Liver (tissue), 3 donors: ENCODE data around the gene BNIP1.

Experiments
- EGR1 ChIP-seq, 2 donors: IDR thresholded peaks; 2 replicates each; pipeline ENCODE4 v1.6.1; 2016 to 2018; ENCODE audit warnings: antibody characterized with exemption in 2 of 2, low read depth in 2 of 2
- FOXA1 ChIP-seq: IDR thresholded peaks from 2 replicates; pipeline ENCODE4 v1.6.1; 2016; ENCODE audit warnings: antibody characterized with exemption
- GABPA ChIP-seq, 2 donors: IDR thresholded peaks in 1 of 2; conservative IDR thresholded peaks in 1 of 2; 2 replicates each; pipeline ENCODE4 v1.6.1; 2016; ENCODE audit warnings: antibody characterized with exemption in 2 of 2, mild to moderate bottlenecking in 1 of 2, moderate library complexity in 1 of 2
- JUND ChIP-seq, 2 donors: IDR thresholded peaks; 2 replicates each; pipeline ENCODE4 v1.6.1; 2016; ENCODE audit warnings: antibody characterized with exemption in 2 of 2
- RAD21 ChIP-seq, 2 donors: IDR thresholded peaks; 2 replicates each; pipeline ENCODE4 v1.6.1; 2016; ENCODE audit warnings: antibody characterized with exemption in 2 of 2, mild to moderate bottlenecking in 2 of 2
- SP1 ChIP-seq: IDR thresholded peaks from 2 replicates; pipeline ENCODE4 v1.6.1; 2018; ENCODE audit warnings: antibody characterized with exemption, mild to moderate bottlenecking
- TAF1 ChIP-seq: conservative IDR thresholded peaks from 2 replicates; pipeline ENCODE4 v1.6.1; 2016; ENCODE audit warnings: antibody characterized with exemption, mild to moderate bottlenecking
- YY1 ChIP-seq: IDR thresholded peaks from 2 replicates; pipeline ENCODE4 v1.6.1; 2016; ENCODE audit warnings: antibody characterized with exemption, mild to moderate bottlenecking
- TF ChIP-seq, protein P1 (sequence below): fragments of 150-350 bp; IDR thresholded peaks from 2 replicates; pipeline ENCODE4 v1.5.1; 2017; ENCODE audit warnings: improper control_type of control experiment, low read depth, low read length; ENCODE audit not compliant: missing input control
- TF ChIP-seq, protein P2 (sequence below): IDR thresholded peaks from 2 replicates; pipeline ENCODE4 v1.6.1; 2016; ENCODE audit warnings: antibody characterized with exemption, mild to moderate bottlenecking
- TF ChIP-seq, protein P3 (sequence below): IDR thresholded peaks from 2 replicates; pipeline ENCODE4 v1.6.1; 2016; ENCODE audit warnings: antibody characterized with exemption
- TF ChIP-seq, protein P4 (sequence below): IDR thresholded peaks from 2 replicates; pipeline ENCODE4 v1.6.1; 2016; ENCODE audit warnings: antibody characterized with exemption
- donor health status: healthy.
- donor health status: healthy.

DNA sequence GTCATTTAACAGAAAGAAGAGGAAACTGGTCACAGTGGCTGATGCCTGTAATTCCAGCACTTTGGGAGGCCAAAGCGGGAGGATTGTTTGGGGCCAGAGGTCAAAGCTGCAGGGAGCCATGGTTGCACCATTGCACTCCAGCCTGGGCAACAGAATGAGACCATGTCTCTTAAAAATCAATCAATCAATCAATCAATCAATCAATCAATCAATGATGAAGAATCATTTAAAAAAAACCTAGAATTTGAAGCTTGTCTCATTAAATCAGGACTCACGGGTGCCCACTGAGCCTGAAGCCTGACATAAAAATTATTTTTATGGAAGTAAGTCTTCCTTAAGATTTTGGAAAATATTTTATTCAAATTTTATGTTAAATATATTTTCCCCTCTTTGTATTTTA is 43.9 kb downstream of the BNIP1 start:
- TF ChIP-seq, protein P1, sequence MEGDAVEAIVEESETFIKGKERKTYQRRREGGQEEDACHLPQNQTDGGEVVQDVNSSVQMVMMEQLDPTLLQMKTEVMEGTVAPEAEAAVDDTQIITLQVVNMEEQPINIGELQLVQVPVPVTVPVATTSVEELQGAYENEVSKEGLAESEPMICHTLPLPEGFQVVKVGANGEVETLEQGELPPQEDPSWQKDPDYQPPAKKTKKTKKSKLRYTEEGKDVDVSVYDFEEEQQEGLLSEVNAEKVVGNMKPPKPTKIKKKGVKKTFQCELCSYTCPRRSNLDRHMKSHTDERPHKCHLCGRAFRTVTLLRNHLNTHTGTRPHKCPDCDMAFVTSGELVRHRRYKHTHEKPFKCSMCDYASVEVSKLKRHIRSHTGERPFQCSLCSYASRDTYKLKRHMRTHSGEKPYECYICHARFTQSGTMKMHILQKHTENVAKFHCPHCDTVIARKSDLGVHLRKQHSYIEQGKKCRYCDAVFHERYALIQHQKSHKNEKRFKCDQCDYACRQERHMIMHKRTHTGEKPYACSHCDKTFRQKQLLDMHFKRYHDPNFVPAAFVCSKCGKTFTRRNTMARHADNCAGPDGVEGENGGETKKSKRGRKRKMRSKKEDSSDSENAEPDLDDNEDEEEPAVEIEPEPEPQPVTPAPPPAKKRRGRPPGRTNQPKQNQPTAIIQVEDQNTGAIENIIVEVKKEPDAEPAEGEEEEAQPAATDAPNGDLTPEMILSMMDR: no peak
- TF ChIP-seq, protein P2, sequence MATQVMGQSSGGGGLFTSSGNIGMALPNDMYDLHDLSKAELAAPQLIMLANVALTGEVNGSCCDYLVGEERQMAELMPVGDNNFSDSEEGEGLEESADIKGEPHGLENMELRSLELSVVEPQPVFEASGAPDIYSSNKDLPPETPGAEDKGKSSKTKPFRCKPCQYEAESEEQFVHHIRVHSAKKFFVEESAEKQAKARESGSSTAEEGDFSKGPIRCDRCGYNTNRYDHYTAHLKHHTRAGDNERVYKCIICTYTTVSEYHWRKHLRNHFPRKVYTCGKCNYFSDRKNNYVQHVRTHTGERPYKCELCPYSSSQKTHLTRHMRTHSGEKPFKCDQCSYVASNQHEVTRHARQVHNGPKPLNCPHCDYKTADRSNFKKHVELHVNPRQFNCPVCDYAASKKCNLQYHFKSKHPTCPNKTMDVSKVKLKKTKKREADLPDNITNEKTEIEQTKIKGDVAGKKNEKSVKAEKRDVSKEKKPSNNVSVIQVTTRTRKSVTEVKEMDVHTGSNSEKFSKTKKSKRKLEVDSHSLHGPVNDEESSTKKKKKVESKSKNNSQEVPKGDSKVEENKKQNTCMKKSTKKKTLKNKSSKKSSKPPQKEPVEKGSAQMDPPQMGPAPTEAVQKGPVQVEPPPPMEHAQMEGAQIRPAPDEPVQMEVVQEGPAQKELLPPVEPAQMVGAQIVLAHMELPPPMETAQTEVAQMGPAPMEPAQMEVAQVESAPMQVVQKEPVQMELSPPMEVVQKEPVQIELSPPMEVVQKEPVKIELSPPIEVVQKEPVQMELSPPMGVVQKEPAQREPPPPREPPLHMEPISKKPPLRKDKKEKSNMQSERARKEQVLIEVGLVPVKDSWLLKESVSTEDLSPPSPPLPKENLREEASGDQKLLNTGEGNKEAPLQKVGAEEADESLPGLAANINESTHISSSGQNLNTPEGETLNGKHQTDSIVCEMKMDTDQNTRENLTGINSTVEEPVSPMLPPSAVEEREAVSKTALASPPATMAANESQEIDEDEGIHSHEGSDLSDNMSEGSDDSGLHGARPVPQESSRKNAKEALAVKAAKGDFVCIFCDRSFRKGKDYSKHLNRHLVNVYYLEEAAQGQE: no peak
- no peak for TF ChIP-seq GABPA (IDR thresholded peaks at IDR 0.05 in 1 of 2, conservative IDR thresholded peaks at IDR 0.05 in 1 of 2)
- TF ChIP-seq FOXA1: no peak
- TF ChIP-seq, protein P3, sequence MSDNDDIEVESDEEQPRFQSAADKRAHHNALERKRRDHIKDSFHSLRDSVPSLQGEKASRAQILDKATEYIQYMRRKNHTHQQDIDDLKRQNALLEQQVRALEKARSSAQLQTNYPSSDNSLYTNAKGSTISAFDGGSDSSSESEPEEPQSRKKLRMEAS: no peak
- no peak for TF ChIP-seq EGR1 (IDR thresholded peaks at IDR 0.05; ENCODE audit: low read depth in 2 of 2)
- TF ChIP-seq YY1: no peak
- TF ChIP-seq SP1: no peak
- TF ChIP-seq TAF1: no peak
- TF ChIP-seq, protein P4, sequence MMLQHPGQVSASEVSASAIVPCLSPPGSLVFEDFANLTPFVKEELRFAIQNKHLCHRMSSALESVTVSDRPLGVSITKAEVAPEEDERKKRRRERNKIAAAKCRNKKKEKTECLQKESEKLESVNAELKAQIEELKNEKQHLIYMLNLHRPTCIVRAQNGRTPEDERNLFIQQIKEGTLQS: no peak
- no peak for TF ChIP-seq JUND (IDR thresholded peaks at IDR 0.05)
- no peak for TF ChIP-seq RAD21 (IDR thresholded peaks at IDR 0.05)
